Measurements from ENCODE around the gene SLC35F4.
"Not testable (repeated sequence)": the region's sequence is repeated elsewhere in the genome, so short reads cannot be mapped to it uniquely, and the experiment has no call there.

Gene SLC35F4

DNA sequence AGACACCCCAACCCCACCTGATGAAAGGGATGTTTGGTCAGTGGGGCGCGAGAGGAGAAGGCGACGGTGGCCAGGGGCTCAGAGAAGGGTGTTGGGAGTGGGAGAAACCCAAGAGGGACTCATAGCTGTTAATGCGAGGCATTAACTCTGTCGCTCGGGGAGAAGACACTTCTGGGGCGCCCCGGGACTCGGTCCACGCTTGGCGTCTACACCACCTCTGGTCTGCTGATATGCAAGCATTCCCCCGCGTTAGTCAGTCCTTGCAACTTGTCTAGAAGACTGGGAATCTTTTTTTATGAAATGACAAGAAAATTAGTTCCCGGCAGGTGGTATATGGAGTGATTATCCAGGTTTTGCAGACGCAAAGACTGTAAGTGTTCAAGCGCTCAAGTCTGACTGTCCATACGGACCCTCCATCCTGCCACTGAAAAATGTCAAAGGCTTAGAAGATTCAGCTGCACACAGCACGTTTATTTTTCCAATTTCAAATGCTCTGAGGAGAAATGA lies 360 bp upstream of the SLC35F4 start:
- peaks cover 32% of the 10 kb centered on the region for H3K27me3 Mint-ChIP-seq
- H3K27ac Mint-ChIP-seq, result no peak overlapping the region
- H3K36me3 Mint-ChIP-seq (ENCODE audit: low read depth), result no peaks in the 10 kb centered on the region
- H3K4me1 Mint-ChIP-seq (ENCODE audit: low read depth), result no peaks in the 10 kb centered on the region
- H3K9me3 Mint-ChIP-seq, result no peaks in the 10 kb centered on the region
- DNase-seq, result no peak
- no peak overlapping the region for H3K4me3 Mint-ChIP-seq

DNA sequence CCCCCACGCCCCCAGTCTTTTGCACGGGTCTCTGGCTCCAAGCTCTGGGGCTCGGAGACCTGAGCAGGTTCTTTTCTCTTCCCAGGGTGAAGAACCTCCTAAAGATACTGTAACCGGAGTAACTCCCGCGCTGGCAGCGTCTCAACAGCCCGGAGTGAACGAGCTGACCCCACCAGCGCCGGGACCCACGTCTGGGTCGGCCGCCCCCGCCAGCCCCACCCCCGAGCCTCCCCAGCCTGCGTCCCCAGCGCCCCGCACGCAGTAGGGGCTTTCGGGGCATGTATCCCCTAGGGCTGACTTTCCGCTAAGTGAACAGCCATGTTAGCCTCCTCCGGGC lies 858 bp downstream of the SLC35F4 start:
- Mint-ChIP-seq H3K9me3 (no peaks in the 10 kb centered on the region), H3K4me1 (ENCODE audit: low read depth) (no peaks in the 10 kb centered on the region), H3K36me3 (ENCODE audit: low read depth) (no peaks in the 10 kb centered on the region), H3K4me3 (no peak overlapping the region), H3K27me3 (peaks cover 32% of the 10 kb centered on the region), H3K27ac (no peak overlapping the region)
- DNase-seq, result no peak

DNA sequence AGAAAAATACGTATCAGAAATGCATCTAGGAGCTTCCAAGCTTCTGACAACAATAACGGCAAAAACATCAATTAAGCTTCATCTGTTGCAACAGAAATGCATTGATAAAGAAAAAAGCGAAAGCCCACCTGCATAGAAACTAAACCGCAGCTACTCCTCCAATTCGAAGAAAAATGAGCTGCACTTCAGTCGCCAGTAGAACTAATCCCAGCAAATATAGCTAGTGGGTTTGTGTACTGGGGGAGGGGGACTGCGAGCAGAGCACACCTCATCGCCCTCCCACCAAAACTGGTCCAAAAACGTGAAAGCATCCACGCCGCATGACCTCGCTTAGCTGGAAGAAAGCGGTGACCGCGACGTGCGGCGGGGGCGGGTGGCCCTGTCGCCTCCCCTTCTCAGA lies 1.2 kb downstream of the SLC35F4 start:
- H3K27me3 Mint-ChIP-seq, result peaks cover 32% of the 10 kb centered on the region
- H3K27ac Mint-ChIP-seq, result no peak overlapping the region
- DNase-seq, result no peak
- no peaks in the 10 kb centered on the region for H3K36me3 Mint-ChIP-seq (ENCODE audit: low read depth)
- H3K4me1 Mint-ChIP-seq (ENCODE audit: low read depth), result no peaks in the 10 kb centered on the region
- no peaks in the 10 kb centered on the region for H3K9me3 Mint-ChIP-seq
- no peak overlapping the region for H3K4me3 Mint-ChIP-seq

DNA sequence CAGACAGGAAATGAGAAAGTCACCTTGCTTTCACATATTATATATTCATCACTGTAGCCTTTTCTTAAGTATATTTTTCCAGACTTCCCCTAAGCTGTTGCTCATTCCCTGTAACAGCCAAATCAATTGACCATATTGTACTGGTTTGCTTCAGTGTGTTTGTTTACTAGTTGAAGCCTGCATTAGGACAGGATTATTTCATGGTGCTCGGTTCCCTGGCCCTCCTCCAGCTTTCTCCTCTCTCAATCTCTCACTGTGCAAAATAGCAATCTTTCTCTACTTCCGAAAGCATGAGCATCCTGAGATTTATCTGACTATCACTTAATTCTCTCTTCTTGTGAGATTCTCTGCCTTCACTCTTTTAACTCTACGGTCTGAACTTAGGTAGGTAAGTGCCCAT lies 2.4 kb downstream of the SLC35F4 start:
- H3K36me3 Mint-ChIP-seq (ENCODE audit: low read depth), result no peaks in the 10 kb centered on the region
- no peaks in the 10 kb centered on the region for H3K9me3 Mint-ChIP-seq

DNA sequence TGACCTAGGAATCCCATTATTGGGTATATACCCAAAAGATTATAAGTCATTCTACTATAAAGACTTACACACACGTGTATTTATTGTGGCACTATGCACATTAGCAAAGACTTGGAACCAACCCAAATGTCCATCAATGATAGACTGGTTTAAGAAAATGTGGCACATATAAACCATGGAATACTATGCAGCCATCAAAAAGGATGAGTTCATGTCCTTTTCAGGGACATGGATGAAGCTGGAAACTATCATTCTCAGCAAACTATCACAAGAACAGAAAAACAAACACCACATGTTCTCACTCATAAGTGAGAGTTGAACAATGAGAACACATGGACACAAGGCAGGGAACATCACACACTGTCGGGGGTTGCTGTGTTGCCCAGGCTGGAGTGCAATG lies 10.2 kb downstream of the SLC35F4 start:
- not testable (repeated sequence) for DNase-seq; H3K4me1 Mint-ChIP-seq (ENCODE audit: low read depth); H3K27ac Mint-ChIP-seq; H3K4me3 Mint-ChIP-seq; H3K27me3 Mint-ChIP-seq; H3K36me3 Mint-ChIP-seq (ENCODE audit: low read depth); H3K9me3 Mint-ChIP-seq

More for the DNA sequence above, 2.4 kb downstream of the SLC35F4 start:
- no peak for DNase-seq
- no peaks in the 10 kb centered on the region for H3K4me1 Mint-ChIP-seq (ENCODE audit: low read depth)
- H3K4me3 Mint-ChIP-seq, result no peak overlapping the region
- H3K27me3 Mint-ChIP-seq, result peaks cover 32% of the 10 kb centered on the region
- H3K27ac Mint-ChIP-seq, result no peak overlapping the region

DNA sequence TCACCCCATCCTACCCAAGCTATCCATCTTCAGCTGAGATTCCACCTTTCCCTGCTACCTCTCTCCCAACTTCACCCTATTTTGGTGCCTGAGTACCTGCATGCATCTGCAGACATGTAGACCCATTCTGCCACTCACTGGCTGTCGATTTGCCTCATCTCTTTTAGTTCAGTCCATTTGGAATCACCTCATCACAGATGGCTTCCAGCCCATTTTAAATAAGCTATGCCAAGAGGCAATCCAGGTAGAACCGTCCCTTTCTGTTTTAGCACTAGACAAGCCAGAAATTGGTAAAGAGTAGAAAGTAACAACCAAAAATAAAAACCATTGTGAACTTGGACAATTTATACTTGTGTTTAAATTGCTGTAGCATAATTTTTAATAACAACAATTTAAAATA lies 11.3 kb downstream of the SLC35F4 start:
- H3K36me3 Mint-ChIP-seq (ENCODE audit: low read depth), result no peaks in the 10 kb centered on the region
- no peaks in the 10 kb centered on the region for H3K27me3 Mint-ChIP-seq
- no peaks in the 10 kb centered on the region for H3K4me1 Mint-ChIP-seq (ENCODE audit: low read depth)
- no peak for DNase-seq
- H3K9me3 Mint-ChIP-seq, result no peaks in the 10 kb centered on the region
- H3K27ac Mint-ChIP-seq, result no peak overlapping the region
- H3K4me3 Mint-ChIP-seq, result no peak overlapping the region

DNA sequence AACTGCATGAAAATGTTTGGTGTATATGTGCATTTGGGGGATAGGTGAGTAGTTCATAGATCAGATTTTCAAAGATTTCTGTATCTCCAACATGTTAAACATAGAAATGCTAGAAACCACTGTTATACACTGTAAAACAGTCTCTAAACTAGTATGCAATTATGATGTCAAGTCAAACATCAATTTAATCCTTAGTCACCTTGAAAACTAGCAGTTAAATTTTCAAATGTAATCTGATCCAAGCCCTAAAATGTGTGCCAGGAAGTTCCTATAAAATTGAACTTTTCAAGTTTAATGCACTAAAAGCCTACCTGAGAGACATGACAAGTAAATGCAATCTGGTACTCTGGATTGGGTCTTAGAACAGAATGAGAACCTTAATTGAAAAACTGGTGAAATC lies 14.5 kb downstream of the SLC35F4 start:
- Mint-ChIP-seq H3K4me3 (no peak overlapping the region), H3K9me3 (no peaks in the 10 kb centered on the region), H3K36me3 (ENCODE audit: low read depth) (no peaks in the 10 kb centered on the region), H3K27me3 (no peaks in the 10 kb centered on the region), H3K27ac (no peak overlapping the region), H3K4me1 (ENCODE audit: low read depth) (no peaks in the 10 kb centered on the region)
- DNase-seq, result no peak

DNA sequence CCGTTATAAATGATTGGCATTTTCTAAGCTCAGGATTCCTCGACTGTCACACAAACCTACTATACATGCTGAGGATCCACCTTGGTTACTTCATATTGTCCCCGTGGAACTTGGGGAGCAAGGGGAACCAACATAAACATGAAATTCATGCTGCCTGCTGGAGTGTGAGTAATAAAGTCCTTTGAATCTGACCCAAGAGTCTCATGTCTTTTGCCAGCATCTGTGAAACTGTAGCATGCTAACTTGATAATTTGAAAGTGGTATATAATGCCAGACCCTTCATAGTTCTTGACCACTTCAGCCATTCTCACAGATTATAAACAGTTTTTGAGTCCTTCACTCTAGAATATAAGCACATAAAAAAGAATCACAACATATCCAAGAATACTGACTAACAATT lies 17.1 kb downstream of the SLC35F4 start:
- H3K27ac Mint-ChIP-seq, result no peak overlapping the region
- no peaks in the 10 kb centered on the region for H3K27me3 Mint-ChIP-seq
- H3K36me3 Mint-ChIP-seq (ENCODE audit: low read depth), result no peaks in the 10 kb centered on the region
- no peaks in the 10 kb centered on the region for H3K4me1 Mint-ChIP-seq (ENCODE audit: low read depth)
- DNase-seq, result no peak
- no peaks in the 10 kb centered on the region for H3K9me3 Mint-ChIP-seq
- H3K4me3 Mint-ChIP-seq, result no peak overlapping the region

DNA sequence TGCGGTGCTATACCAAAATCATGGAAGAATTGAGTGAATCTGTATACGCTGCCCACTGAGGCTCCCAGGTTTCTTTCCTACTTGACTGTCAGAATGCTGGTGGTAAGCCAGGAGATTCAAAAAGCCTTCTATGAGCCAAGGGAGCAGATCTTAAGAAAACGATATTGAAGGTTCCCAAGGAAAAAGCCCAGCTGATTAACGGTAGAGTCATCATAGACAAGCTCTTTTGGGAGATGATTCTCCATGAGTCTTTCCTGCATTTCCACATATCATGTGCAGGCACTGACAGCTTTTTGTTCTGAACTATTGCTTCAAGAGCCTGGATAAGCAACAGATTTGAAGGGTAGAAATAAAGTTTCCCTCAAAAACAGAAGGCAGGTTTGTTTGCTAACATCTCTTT lies 17.5 kb downstream of the SLC35F4 start:
- no peaks in the 10 kb centered on the region for H3K27me3 Mint-ChIP-seq
- no peaks in the 10 kb centered on the region for H3K36me3 Mint-ChIP-seq (ENCODE audit: low read depth)
- no peak overlapping the region for H3K27ac Mint-ChIP-seq
- DNase-seq, result no peak
- H3K9me3 Mint-ChIP-seq, result no peaks in the 10 kb centered on the region
- no peak overlapping the region for H3K4me3 Mint-ChIP-seq
- H3K4me1 Mint-ChIP-seq (ENCODE audit: low read depth), result no peaks in the 10 kb centered on the region

DNA sequence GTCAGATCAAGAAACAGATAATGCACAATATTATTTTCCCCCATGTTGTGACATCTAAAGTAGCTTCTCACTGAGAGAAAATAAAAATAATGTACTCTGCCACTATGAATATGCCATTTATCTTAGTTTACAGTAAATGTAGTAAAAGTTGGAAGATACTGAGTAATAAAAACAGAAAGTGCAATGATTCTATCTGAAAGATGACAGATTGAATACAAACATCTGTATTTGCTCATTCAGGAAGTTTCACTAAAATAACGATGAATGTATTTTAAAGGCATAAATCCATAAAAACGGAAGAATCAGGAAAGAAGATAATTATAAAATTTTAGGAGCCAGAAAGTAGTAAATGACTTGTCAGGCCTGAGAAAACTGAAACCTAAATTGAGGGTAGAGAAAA lies 18.2 kb downstream of the SLC35F4 start:
- Mint-ChIP-seq H3K27ac (no peak overlapping the region), H3K4me1 (ENCODE audit: low read depth) (no peaks in the 10 kb centered on the region), H3K36me3 (ENCODE audit: low read depth) (no peaks in the 10 kb centered on the region), H3K27me3 (no peaks in the 10 kb centered on the region), H3K9me3 (no peaks in the 10 kb centered on the region), H3K4me3 (no peak overlapping the region)
- DNase-seq, result no peak

DNA sequence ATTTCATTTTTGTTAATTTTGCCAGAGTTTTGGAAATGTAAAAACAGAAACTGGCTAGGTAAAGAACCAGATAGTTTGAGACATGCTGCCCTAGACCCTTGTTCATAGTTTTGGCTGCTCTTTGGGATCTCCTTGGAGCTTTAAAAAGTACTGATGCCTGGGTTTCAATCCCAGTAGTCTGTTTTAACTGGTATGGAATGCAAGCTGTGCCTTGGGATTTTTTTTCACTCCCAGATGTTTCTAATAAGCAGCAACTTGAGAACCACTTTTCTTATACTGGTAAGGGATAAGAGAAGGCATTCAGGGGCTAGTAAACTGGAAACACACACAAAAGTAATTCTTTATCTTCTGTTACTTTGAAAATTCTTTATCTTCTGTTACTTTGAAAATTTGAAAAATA lies 18.8 kb downstream of the SLC35F4 start:
- no peak overlapping the region for H3K27ac Mint-ChIP-seq

DNA sequence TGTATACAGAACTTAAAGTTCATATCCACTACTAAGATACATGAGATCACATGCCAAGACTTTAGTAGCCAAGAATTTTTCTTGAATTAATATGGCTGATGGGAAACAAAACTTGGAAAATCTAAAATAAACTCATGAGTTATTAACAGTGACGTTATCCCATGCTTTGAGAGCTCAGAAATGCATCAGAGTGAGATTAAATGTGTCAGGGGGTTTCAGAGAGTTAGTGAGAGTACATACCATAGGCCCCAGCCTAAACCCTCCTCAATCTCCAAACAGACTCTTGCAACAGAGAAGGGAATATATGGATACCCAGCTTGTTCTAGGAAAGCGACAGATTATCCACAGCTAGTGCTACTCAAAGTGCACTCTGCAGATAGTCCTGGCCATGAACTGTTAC lies 19.3 kb downstream of the SLC35F4 start:
- no peaks in the 10 kb centered on the region for H3K9me3 Mint-ChIP-seq
- no peak overlapping the region for H3K27ac Mint-ChIP-seq
- H3K27me3 Mint-ChIP-seq, result no peaks in the 10 kb centered on the region
- no peak for DNase-seq
- no peaks in the 10 kb centered on the region for H3K36me3 Mint-ChIP-seq (ENCODE audit: low read depth)
- no peaks in the 10 kb centered on the region for H3K4me1 Mint-ChIP-seq (ENCODE audit: low read depth)
- H3K4me3 Mint-ChIP-seq, result no peak overlapping the region

More for the DNA sequence above, 18.8 kb downstream of the SLC35F4 start:
- H3K4me3 Mint-ChIP-seq, result no peak overlapping the region
- no peaks in the 10 kb centered on the region for H3K27me3 Mint-ChIP-seq
- no peak for DNase-seq
- H3K9me3 Mint-ChIP-seq, result no peaks in the 10 kb centered on the region
- no peaks in the 10 kb centered on the region for H3K36me3 Mint-ChIP-seq (ENCODE audit: low read depth)
- H3K4me1 Mint-ChIP-seq (ENCODE audit: low read depth), result no peaks in the 10 kb centered on the region

DNA sequence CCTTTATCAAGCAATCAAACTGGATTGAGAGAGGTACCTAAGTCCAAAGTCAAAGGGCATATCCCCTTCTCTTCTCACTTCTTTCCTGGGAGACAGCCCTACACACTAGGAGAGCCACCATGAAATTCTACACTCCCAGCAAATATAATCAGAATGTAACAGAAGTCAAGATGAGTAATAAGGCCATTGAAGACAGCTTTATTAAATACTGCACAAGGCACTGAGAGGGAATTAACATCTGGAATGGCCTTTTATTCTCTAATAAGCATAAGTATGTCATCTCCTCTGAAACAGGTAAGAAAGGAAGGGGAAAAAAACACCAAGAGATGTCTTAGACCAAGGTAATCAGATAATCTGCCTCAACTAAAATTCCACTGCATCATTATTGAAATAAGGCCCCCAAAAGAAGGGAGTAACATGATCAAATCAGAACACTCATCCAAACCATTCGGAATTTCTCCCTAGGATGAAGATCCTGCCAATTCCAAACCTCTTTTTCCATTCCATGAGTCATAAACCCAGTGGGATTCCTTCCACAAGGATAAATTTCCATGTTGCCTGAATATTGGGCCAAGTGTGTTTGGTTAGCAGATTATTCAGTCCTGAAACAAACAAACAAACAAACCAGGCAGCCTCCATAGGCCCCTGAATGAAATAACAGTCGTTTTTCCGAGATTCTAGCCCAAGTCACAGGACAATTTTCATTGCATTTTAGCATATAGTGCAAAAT lies 19.9 kb downstream of the SLC35F4 start:
- H3K27ac Mint-ChIP-seq, result no peak overlapping the region
- no peaks in the 10 kb centered on the region for H3K36me3 Mint-ChIP-seq (ENCODE audit: low read depth)
- H3K27me3 Mint-ChIP-seq, result no peaks in the 10 kb centered on the region
- H3K4me3 Mint-ChIP-seq, result no peak overlapping the region
- no peaks in the 10 kb centered on the region for H3K9me3 Mint-ChIP-seq
- no peaks in the 10 kb centered on the region for H3K4me1 Mint-ChIP-seq (ENCODE audit: low read depth)
- DNase-seq, result no peak

DNA sequence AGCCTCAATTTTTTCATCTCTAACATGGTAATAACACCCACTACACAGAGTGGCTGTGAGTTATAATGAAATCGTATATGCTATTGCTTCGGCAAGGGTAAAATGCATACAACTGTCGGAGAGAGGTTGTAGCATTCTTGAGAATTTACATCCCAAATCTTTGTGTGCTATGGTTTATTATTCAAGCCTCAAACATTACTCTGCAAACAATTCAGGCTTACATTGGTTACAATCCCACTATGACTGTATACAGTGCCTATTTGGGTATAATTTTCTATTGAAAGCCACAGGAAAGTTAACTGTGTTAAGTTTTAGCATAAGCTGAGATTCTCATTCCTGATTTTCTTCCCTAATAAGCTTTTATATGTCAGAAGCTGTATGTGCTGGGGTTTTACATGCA lies 20.6 kb downstream of the SLC35F4 start:
- DNase-seq, result no peak
- Mint-ChIP-seq H3K36me3 (ENCODE audit: low read depth) (no peaks in the 10 kb centered on the region), H3K9me3 (no peaks in the 10 kb centered on the region), H3K4me1 (ENCODE audit: low read depth) (no peaks in the 10 kb centered on the region), H3K27me3 (no peaks in the 10 kb centered on the region), H3K4me3 (no peak overlapping the region), H3K27ac (no peak overlapping the region)

DNA sequence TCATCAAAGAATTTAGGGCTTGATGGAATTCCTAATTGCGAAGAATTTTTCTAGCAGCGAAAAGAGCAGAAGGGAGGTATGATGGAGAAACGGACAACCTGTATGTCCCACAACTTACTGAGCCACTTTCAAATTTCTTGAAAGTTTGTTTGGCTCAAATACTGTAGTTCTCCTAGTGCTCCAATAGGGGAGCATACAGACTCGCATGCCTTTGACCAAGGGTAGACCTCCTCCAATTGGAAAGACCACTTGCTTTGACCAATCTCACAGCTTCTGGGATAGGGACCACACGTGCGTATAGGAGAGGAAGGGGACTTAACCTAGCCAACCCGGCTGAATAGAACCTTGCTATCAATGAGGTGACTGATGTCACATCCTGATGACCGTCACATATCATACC lies 28.6 kb downstream of the SLC35F4 start:
- Mint-ChIP-seq H3K4me3 (no peak overlapping the region), H3K27ac (no peak overlapping the region), H3K9me3 (no peaks in the 10 kb centered on the region), H3K36me3 (ENCODE audit: low read depth) (no peaks in the 10 kb centered on the region), H3K4me1 (ENCODE audit: low read depth) (no peaks in the 10 kb centered on the region), H3K27me3 (peaks cover 5% of the 10 kb centered on the region)
- DNase-seq, result no peak

DNA sequence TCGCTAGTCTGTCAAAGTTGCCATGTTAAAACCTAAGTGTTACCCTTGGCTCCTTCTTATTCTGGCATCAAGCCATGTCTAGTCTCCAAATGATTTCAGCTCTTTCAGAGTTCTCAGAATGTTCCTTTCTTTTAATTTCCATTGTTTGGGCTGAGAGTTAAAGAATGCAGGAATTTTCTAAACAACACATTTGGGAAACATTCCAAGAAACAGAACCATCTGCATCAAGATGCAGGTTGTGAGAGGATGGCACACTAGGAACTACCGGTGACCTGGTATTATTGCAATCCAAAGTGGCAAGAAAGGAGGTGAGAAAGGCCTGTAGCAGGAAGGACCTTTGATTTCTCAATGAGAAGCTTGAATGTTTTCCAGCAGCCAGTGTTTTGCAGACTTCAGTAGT lies 30.1 kb downstream of the SLC35F4 start:
- H3K27me3 Mint-ChIP-seq, result peaks cover 5% of the 10 kb centered on the region
- H3K36me3 Mint-ChIP-seq (ENCODE audit: low read depth), result no peaks in the 10 kb centered on the region
- no peak for DNase-seq
- H3K4me1 Mint-ChIP-seq (ENCODE audit: low read depth), result no peaks in the 10 kb centered on the region
- H3K9me3 Mint-ChIP-seq, result no peaks in the 10 kb centered on the region
- H3K27ac Mint-ChIP-seq, result no peak overlapping the region
- H3K4me3 Mint-ChIP-seq, result no peak overlapping the region
